ENCODE data around the gene CCDC38.
"Not testable (repeated sequence)": the region's sequence is repeated elsewhere in the genome, so short reads cannot be mapped to it uniquely, and the experiment has no call there.

CCDC38 gene

DNA sequence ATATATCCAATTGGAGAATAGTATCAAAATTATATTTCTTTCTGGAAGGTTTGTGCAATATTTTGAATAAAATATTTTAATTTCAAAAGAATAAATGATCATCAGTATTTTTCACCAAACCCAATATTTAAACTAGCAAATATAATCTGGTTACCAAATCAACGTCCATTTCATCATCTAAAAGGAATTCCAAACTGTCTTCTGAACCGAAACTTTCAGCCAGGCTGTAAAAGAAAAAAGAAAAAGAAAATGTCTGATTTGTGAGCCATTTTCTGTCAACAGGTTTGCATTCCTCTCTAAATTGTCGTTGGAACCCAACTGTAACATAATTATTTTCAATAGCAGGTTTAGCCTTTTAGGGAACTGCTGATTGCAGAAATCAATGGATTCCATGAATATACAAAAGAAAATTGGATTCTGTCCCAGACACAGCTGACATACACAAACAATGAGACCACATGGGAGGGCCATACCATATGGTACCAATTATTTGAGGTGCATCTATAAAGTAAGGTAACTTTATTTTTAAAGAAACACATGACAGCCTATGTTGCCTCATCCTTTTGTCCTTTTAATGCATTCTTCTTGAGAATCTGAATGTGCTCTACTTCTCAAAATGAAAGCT, 61.0 kb downstream of the CCDC38 start:
- no peak for DNase-seq

DNA sequence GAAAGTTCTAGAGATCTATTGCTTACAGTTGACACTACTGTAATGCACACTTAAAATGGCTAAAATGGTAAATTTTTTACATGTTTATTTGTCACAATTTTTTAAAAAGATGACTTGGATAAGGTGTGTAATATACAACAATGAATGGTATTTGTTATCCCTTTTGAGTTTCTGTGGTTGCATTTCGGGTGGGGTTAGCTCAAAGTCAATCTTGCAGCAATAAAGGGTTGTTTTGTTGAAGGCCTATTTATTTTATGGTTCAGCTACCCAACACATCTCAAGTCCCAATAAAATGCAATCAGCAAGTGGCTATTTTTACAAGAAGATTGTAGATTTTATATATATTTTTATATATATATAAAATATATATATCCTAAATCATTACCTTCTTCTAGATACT, 61.5 kb downstream of the CCDC38 start:
- DNase-seq = no peak

DNA sequence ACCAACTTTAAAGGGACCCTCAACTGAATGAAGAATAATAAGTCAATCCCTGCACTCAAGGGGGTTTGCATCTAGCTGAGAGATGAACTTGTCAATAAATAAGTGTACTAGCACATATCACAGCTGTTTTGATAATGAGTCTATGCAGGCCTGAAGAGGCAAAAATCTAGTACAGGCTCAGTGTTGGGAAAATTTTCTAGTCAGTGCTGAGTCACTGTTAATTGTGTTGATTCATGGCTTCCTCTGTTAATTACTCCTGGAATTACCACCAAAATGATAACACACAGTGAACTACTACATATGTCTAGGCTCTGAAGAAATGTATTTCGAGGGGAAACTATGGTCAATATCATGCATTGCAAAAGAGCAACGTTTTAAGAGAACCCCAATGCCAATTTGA, 64.8 kb downstream of the CCDC38 start:
- no peak for DNase-seq

DNA sequence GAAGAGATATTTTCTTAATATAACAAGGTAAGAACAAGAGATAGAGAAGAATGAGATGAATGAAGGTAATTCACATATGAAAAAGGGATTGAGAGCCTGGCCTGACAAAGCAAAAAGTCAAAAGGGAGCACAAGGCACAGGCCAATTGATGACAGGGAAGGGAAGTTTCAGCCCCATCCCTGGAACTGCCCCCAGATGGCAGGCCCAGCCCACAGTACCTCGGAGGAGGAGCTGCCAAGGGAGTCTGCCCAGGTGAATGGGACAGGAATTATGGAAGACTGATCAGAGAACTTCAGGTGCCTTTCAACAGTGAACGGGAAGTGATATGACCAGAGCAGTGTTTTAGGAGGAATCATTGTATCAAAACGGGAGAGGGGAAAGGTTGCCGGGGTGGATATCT, 68.0 kb downstream of the CCDC38 start:
- no peak for DNase-seq

DNA sequence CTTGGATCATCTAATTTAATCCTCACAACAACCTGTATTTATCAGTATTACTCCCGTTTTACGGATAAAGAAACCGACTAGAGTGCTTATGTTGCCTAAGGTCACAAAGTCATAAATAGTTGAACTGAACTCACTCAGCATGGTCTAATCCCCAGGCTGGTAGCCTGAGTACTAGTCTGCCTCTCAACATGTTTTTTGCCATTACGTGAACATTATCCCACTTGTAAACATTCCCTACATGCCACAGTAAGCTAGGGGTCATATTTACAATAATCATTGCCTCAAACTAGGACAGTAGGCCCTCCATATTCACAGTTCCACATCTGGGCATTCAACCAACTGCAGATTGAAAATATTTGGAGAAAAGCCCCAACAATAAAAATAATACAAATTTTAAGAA, 71.5 kb downstream of the CCDC38 start:
- no peak for DNase-seq

DNA sequence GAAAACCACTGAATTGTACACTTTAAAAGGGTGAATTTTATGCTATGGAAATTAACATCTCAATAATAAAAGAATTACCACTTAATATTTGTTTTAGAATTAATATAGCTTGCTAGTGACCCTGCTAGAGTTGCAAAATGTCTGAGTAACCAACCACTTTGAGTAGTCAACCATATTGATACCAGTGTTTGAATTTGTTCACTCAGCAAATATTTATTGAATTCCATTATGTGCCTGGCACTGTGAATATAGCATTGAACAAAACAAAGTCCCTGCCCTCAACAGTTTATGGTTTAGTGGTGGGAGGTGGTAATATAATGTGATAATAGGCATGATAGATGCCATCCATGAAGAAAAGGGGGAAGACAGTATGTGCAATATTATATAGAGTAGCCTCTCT, 79.1 kb downstream of the CCDC38 start:
- DNase-seq = no peak

DNA sequence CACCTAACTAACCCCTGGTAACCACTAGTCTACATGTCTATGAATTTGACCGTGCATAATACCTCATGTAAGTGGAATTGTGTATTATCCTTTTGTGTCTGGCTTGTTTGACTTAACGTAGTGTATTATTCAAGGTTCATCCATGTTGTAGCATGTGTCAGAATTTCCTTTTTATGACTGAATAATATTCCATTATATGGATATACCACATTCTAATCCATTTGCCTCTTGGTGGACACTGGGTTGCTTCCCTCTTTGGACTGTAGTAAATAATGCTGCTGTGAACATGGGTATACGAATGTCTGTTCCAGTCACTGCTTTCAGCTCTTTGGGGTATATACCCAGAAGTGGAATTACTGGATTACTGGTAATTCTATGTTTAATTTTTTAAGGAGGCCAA, 80.4 kb downstream of the CCDC38 start:
- no peak for DNase-seq

DNA sequence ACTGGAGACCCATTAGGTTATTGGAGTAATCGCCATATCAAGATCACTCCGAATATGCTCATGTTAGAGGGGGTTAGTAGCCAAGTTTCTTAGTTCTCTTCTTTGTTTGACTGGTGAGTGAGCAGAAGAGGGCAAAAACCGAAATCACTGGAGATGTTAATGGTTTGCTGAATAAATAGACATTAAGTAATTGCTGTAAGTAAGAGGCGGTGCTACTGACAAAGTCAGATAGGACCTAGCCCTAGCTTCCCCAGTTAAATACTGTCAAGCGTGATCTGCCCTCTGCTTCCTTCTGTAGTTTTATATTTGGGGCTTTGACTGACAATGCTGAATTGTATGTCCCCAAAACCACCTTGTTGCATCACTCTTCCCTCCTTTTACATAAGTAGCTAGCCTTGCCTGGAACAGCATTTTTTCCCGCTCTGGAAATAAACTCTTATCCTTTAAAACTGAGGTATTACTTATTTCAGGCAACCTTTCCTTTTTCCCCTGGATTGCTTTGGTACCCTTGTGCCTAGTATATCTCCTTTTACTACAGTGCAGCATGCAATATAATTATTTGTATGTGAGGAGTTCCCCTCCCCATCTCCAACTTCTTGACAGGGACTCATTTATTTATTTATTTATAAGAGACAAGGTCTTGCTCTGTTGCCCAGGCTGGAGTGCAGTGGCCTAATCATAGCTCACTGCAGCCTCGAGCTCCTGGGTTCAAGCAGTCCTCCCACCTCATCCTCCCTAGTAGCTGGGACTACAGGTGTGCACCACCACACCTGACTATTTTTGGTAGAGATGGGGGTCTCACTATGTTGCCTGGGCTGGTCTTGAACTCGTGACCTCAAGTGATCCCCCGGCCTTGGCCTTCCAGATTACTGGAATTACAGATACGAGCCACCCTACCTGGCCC, 82.2 kb downstream of the CCDC38 start:
- DNase-seq = no peak

DNA sequence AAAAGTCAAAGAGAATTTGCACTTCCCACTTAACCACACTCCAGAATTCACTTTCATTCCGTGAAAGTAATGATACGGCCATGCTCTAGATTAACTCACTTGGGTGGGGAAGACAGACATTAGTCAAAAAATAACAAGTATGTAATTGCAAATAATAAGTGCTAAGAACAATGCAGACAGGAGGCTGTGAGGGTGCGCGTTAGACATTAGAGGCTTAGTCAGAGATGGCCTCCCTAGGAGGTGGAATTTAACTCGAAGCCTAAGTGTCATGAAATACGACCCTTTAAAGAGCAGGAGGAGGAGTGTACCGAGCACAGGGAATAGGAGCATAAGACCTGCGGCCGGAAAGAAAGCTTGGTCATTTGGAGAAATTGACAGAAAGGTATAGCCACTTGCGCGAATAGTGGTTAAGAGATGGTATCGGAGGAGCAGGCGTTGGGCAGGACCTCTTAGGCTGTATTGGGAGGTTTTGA, 83.0 kb downstream of the CCDC38 start:
- peak; percentile 23 for DNase-seq

DNA sequence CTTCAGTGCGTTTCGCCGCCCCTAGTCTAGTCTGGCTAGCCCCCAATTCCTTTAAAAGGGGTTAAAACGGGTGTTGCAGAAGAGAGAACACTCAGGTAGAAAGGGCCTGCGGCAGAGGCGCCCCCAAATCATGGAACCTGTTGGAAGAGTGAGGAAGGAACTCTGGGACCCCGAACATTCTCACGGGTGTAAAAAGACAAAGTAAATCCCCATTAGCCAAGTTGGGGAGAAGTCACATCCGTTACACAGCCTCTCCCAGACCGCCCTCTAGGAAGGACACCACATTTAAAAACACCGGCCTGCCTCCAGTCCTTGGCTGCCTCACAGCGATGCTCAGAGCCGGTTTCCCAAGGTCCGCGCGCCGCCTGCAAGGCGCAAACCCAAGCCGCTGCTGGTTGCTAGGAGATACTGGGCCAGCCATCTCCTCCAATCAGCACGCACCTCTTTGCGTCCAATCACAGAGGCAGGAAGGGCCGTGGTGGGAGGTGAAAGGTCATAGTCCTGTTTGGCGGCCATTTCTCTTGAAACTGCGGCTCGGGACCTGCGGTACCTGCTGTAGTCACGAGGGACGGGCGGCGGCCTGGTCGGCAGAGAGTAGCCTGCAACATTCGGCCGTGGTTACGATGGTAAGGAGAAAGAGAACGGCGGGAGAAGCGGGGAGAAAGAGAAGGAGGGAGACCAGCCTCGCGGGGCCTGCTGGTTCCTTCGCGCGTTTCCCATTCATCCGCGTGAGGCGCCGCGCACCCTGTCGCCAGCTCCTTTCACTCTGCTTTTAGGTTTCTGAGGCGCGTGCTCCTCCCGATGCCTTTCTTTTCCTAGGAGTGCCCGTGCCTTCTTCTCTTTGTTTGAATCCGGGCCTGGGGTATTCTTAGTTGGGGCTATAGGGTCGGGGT, 83.7 kb downstream of the CCDC38 start, which contains the start of gene SNRPF:
Gene SNRPF, plus strand, starts transcription at position 502 of the 893 bp plus-strand sequence. Its CDS starts 122 bp downstream, at position 624.
- DNase-seq = peak; percentile 97

DNA sequence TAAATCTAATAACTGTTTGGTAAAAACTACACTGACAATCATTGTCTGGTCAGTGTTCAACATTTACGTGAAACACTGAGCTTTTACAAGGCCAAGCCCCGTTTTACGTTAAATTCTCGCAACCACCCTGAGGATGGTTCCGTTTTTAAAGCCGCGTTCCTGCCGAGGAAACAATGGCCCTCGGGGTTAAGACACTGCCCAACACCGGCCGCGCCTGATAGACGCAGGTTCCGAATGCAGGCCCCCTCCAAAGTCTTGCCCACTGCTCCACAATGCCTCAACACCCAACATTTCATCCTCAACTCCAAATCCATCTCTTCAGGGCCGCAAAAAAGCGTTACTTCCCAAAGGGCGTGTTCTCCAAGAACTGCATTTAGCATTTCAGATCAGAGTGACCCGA, 84.6 kb downstream of the CCDC38 start:
- no peak for DNase-seq

DNA sequence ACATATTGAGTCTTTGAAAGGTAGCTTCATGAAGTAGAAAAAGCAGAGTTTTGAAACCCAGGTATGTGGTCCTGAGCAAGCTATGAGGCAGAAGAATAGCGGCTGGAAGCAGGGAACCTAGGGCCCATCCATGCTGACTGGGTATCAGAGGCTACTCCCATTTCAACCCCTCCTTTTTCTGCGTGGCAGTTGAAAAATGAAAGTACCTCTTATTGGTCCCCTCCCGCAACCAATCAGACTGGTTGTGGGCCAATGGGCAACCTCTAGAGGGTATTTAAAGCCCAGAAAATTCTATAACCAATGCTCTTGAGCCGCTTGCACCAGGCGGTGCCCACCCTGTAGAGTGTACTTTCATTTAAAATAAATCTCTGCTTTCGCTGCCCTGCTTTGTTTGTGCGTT, 85.3 kb downstream of the CCDC38 start:
- DNase-seq = no peak

DNA sequence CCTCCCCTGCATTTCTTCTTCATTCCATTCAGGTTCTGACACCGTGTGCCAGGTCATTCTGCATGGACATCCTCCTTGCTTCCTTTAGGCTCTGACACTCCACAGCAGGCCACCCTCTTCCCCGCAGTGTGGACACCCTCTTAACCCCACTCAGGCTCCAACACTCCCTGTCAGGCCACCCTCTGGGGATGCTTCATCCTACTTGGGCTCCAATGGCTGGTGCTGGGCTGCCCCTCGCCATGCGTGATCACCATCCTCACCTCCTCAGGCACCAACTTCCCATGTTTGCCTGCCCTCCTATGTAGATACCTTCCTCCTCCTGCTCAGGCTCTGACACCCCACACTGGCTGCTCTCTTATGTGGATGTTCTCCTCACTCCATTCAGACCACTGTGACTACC, 90.3 kb downstream of the CCDC38 start:
- DNase-seq = no peak

DNA sequence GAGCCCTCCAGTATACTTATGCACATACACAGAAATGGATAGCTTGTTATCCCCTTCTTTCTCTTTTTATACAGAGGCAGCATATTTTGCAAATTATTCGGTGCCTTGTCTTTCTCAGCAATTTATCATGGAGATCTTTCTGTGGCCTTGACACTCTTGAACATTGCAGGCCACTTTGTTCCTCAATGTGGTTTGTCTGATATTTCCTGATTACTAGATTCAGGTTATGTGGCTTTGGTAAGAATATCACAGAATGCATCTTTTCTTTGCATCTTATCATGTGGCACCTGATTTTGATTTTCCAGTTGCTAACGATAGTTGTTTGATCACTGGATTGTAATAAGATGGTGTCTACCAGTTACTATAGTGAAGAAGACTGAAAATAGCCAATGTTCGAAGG, 90.8 kb downstream of the CCDC38 start:
- no peak for DNase-seq

DNA sequence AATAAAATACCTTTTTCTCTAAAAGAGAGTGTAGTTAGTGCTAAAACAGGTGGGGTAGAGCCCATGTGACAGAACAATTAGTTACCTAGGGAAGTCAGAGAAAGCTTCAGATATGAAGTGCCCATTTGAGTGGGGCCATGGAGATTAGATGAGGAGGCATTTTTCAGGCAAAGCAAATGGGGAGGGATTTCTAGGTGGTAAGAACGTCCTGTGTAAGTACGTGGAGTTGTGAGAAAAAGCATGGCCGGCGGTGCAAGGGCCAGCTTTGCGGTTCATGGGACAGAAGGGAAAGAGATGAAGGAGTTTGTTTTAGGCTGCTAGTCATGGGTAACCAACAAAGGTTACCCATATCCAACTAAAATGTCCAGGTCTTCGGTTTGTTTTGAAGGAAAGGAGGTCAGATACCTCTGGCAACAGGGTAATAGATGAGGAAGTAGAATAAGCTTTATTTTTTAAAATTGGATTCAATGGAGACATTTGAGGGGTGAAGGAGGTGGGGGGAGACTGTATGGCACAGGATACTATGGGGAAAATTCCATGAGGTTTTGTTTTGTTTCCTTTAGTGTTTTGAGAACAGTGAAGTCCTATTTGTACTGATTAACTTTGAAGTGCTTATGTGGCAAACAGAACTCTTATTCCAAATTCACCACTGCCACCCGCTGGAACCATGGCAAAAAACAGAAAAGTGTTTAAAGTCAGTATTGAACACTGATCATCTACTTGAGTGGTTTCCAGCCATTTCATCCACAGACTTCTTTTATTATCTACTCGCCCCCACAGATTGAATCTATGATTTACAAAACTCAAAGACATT, 93.6 kb downstream of the CCDC38 start:
- peak; percentile 17 for DNase-seq

DNA sequence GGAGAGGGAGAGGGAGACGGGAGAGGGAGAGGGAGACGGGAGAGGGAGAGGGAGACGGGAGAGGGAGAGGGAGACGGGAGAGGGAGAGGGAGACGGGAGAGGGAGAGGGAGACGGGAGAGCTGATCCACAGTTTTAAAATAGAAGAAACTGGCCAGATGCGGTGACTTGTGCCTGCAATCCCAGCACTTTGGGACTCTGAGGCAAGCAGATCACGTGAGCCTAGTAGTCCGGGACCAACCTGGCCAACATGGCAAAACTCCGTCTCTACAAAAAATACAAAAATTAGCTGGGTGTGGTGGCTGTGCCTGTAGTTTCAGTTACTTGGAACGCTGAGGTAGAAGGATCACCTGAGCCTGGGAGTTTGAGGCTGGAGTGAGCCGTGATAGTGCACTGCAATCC, 100.0 kb downstream of the CCDC38 start:
- DNase-seq = not testable (repeated sequence)

DNA sequence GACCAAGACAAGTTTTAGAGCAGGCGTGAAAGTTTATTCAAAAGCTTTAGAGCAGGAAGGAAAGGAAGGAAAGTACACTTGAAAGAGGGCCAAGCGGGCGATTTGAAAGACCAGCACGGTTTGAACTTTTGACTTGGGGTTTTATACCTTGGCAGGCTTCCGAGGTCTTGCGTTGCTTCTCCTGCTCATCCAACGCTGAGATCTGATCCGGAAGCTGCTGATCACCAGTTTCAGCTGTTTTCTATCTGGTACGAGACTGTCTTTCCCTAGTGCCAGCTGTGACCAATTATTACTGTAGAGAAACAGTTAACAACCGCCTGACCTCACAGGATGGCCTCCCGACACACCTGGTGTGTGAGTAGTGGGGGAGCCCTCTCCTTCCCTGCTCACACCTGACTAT, 104.3 kb downstream of the CCDC38 start:
- DNase-seq = peak; percentile 96

DNA sequence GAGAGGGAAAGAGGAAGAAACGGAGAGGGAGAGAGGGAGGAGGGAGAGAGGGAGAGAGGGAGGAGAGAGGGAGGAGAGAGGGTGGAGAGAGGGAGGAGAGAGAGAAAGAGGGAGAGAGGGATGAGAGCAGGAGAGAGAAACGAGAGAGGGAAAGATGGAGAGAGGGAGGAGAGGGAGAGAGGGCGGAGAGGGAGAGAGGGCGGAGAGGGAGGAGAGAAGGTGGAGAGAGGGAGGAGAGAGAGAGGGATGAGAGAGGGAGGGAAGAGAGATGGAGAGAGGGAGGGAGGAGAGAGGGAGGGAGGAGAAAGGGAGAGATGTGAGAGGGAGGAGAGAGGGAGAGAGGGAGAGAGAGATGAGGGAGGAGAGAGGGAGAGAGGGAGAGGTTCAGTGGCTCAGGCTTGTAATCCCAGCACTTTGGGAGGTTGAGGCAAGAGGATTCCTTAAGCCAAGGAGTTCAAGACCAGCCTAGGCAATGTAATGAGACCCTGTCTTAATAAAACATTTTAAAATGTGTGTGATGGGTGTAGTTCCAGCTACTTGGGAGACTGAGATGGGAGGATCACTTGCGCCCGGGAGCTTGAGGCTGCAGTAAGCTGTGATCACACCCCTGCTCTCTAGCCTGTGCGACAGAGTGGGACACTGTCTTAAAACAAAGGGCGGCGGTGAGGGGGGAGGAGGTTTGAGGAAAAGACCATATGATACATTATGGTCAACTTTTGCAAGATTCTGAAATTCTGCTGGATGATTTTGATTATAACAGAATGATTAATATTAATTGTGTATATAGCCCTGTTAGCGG, 105.0 kb downstream of the CCDC38 start:
- DNase-seq = no peak

DNA sequence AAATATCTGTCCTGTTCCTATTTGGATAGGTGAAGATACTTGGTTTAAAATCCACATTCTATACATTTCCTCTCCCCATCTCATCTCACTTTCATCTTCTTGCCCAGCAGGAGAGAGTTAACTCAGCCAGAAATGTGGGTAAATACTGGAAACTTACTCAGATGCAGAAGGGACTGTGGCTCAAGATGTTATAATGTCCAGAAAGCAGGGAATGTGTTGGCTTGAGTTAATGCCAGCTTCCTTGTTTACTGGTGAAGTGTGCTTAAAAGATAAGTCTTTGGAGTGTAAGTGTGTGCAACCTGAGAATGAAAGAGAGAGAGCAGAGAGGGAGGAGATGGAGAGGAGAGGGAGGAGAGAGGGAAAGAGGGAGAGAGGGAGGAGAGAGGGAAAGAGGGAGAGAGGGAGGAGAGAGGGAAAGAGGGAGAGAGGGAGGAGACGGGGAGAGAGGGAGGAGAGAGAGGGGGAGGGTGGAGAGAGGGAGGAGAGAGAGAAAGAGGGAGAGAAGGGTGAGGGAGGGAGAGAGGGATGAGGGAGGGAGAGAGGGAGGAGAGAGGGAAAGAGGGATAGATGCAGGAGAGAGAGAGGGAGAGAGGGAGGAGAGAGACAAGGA, 105.7 kb downstream of the CCDC38 start:
- DNase-seq = no peak

DNA sequence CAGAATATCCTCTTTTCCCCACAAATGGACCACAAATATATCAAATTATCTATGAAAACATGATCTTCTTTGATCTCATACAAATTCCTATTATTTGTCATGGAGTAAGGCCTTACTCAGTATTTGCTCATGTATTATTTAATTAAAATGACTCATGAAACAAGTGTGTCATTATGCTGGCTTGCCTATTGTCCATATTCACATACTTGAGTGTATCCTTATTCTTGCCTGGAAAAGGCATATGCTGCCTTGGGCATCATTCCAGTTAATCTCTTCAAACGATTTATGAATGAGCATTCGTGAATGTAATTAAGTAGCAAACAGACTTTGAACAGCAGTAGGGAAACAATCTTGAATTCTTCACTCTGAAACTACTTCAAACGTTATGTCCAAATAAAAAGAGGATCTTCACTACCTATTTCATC, 106.2 kb downstream of the CCDC38 start:
- DNase-seq = no peak

DNA sequence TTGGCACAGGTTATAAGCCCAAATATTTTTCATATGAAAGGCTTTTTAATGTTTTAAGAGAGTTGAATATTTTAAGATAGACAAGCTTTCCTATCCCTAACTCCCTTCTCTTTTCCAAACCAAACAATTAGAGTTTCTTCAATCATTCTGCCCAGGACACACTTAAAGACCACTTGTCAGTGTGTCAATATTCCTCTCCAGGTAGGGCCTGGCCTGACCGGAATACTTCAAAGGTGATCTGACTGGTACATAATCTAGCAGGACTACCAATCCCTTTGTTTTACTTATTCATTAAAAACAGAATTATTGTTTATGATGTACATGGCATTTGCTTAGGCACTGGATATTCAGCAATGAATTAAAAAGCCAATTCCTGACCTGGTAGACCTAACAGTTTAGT, 107.8 kb downstream of the CCDC38 start:
- no peak for DNase-seq

Data from RPMI8226 (cell line).